ENCODE data around the gene ZNF41.

GRCh38 chrX:47422444-47422843 is 60.6 kb downstream of the ZNF41 start:
- TF ChIP-seq CTCF (IDR thresholded peaks at IDR 0.05; ENCODE audit: low read depth, low read length, poor library complexity, severe bottlenecking) (no peak), EZH2phosphoT487 (IDR thresholded peaks at IDR 0.05; ENCODE audit: borderline replicate concordance, low read length) (no peak)
